HFFc6 (cell line): ENCODE results near the gene KCNK16. TPM values are rescaled to one million over a fixed set of nuclear protein-coding genes. Genes with fewer than 3 reads are reported as not detected.

Experiments used
- DNase-seq: peaks from one replicate; pipeline ENCODE4 v3.0.0-alpha.2; 2018
- H3K27ac Mint-ChIP-seq: 2 replicates; pipeline ENCODE4 v1.8.0; 2020; ENCODE audit warnings: mild to moderate bottlenecking, mixed read lengths
- H3K27me3 Mint-ChIP-seq: 2 replicates; pipeline ENCODE4 v1.8.0; 2021; ENCODE audit warnings: mild to moderate bottlenecking, moderate library complexity, mixed read lengths; ENCODE audit not compliant: insufficient read depth
- H3K36me3 Mint-ChIP-seq: 2 replicates; pipeline ENCODE4 v1.8.0; 2021; ENCODE audit warnings: low read depth, mixed read lengths
- H3K4me1 Mint-ChIP-seq: 2 replicates; pipeline ENCODE4 v1.8.0; 2020; ENCODE audit warnings: low read depth, mixed read lengths
- H3K4me3 Mint-ChIP-seq: 2 replicates; pipeline ENCODE4 v1.8.0; 2020; ENCODE audit warnings: mild to moderate bottlenecking, moderate library complexity, mixed read lengths
- H3K9me3 Mint-ChIP-seq: 2 replicates; pipeline ENCODE4 v1.8.0; 2020; ENCODE audit warnings: mild to moderate bottlenecking, mixed read lengths
- CTCF ChIP-seq: fragments of 200-600 bp; sonication (generic); IDR thresholded peaks from 2 replicates; pipeline ENCODE4 v1.5.0; 2021; ENCODE audit warnings: antibody characterized with exemption, mild to moderate bottlenecking
- total RNA-seq, 6 experiments: library from RNA; stranded (reverse); fragmentation: NEBNext Ultra II Directional; extraction: Animal tissue kit (Norgen Biotek cat#: 25700); gene quantifications; 2 replicates in 1 of 6; 3 replicates in 5 of 6; pipeline ENCODE4 v1.2.3, GENCODE V29; 2021

Gene KCNK16
- total RNA-seq, 6 experiments from 2014 or later: not detected

- DNase-seq: no peak
- peaks cover 6% of the 10 kb centered on the region for H3K27me3 Mint-ChIP-seq
Observed at GRCh38 chr6:39300739-39301138, 21.8 kb downstream of the KCNK16 start.

GRCh38 chr6:39298061-39298460 is 24.4 kb downstream of the KCNK16 start:
- no peak overlapping the region for H3K4me3 Mint-ChIP-seq
- no peak overlapping the region for H3K27ac Mint-ChIP-seq
- H3K4me1 Mint-ChIP-seq: peaks cover 8% of the 10 kb centered on the region; the same call in 1 of the 2 replicates
- no peak for TF ChIP-seq CTCF
- no peaks in the 10 kb centered on the region; the same call in 1 of the 2 replicates for H3K9me3 Mint-ChIP-seq
- peaks cover 6% of the 10 kb centered on the region for H3K27me3 Mint-ChIP-seq
- no peaks in the 10 kb centered on the region for H3K36me3 Mint-ChIP-seq
- no peak for DNase-seq

More at GRCh38 chr6:39300739-39301138, 21.8 kb downstream of the KCNK16 start:
- Mint-ChIP-seq H3K27ac (no peak overlapping the region), H3K4me1 (peaks cover 10% of the 10 kb centered on the region; the same call in 1 of the 2 replicates), H3K9me3 (no peaks in the 10 kb centered on the region), H3K4me3 (no peak overlapping the region), H3K36me3 (no peaks in the 10 kb centered on the region)
- TF ChIP-seq CTCF: no peak

DNA sequence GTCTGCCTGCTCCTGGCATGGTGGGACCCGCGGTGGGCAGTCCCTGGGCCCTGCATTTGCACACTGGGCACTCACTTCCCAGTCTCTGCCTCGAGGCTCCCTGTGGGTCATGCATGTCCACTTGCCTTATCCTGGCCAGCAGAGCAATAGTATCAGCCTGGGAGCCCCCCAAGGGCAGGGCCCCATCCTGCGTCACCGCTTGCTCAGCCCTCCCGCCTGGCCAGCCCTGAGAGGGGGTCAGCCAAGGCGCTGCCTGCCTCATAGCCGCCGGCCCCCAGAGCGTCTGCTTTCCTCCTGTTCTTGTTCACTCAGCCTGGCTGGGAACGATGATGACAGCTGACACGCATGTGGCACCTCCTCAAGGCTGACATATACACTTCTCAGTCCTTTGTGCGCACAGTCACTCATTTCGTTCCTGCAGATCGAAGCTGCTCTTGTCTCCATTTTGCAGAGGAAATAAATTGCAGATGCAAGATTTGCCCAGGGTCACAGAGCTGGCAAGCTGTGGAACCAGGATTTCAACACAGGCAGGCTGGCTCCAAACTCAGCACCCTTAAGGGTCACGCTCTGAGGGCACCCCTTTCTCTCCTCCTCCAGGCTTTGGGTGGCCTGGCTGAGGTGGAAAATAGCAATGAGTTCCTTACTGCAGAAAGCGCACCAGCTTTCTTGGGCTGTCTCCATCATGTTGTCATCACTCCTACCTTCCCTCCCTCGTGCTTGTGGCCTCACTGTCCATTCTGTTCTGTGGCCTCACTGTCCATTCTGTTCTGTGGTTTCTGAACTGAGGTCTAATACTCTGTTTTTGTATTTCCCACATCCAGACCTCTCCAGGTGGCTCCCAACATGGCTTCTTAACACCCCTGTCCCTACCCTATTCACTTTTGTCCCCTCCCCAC is 25.5 kb downstream of the KCNK16 start:
- H3K27ac Mint-ChIP-seq: no peak overlapping the region
- H3K9me3 Mint-ChIP-seq: no peaks in the 10 kb centered on the region; the same call in 1 of the 2 replicates
- no peak for DNase-seq
- TF ChIP-seq CTCF: no peak
- no peak overlapping the region for H3K4me3 Mint-ChIP-seq
- H3K36me3 Mint-ChIP-seq: no peaks in the 10 kb centered on the region
- H3K27me3 Mint-ChIP-seq: peaks cover 6% of the 10 kb centered on the region
- peaks cover 5% of the 10 kb centered on the region; the same call in 1 of the 2 replicates for H3K4me1 Mint-ChIP-seq

- no peak for TF ChIP-seq CTCF
- Mint-ChIP-seq H3K27me3 (peaks cover 3% of the 10 kb centered on the region), H3K4me1 (peaks cover 5% of the 10 kb centered on the region; the same call in 1 of the 2 replicates), H3K36me3 (no peaks in the 10 kb centered on the region), H3K4me3 (no peak overlapping the region), H3K9me3 (no peaks in the 10 kb centered on the region; the same call in 1 of the 2 replicates), H3K27ac (no peak overlapping the region)
- DNase-seq: no peak
Observed at GRCh38 chr6:39295611-39296011, 26.9 kb downstream of the KCNK16 start.

DNA sequence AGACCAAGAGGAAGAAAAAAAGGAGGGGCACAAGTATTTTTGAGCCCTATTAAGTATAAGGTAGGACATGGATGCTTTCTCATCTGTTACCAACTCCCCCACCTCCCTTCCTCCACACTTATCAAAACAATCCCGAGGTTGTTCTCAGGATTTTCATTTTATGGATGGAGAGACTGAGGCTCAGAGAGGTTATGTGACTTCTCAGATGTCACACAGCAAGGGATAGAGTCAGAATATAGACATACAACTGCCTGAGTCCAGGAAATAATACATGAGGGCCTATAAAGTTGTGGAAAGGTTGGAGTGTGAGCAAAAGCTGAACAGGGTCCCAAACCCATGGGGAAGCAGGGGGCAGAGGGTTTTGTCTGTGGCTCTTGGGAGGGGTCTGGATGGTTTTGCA is 27.6 kb downstream of the KCNK16 start:
- DNase-seq: no peak
- no peak for TF ChIP-seq CTCF
- Mint-ChIP-seq H3K4me1 (peaks cover 5% of the 10 kb centered on the region; the same call in 1 of the 2 replicates), H3K27ac (no peak overlapping the region), H3K27me3 (no peaks in the 10 kb centered on the region; the same call in none of the 2 replicates), H3K36me3 (no peaks in the 10 kb centered on the region), H3K9me3 (no peaks in the 10 kb centered on the region; the same call in 1 of the 2 replicates), H3K4me3 (no peak overlapping the region)
